ENCODE results near the gene MAP4.
"Not testable (repeated sequence)": the region's sequence is repeated elsewhere in the genome, so short reads cannot be mapped to it uniquely, and the experiment has no call there.

Gene MAP4

GRCh38 chr3:47841786-47842349, 174.3 kb downstream of the MAP4 start:
- TF ChIP-seq, protein P1, sequence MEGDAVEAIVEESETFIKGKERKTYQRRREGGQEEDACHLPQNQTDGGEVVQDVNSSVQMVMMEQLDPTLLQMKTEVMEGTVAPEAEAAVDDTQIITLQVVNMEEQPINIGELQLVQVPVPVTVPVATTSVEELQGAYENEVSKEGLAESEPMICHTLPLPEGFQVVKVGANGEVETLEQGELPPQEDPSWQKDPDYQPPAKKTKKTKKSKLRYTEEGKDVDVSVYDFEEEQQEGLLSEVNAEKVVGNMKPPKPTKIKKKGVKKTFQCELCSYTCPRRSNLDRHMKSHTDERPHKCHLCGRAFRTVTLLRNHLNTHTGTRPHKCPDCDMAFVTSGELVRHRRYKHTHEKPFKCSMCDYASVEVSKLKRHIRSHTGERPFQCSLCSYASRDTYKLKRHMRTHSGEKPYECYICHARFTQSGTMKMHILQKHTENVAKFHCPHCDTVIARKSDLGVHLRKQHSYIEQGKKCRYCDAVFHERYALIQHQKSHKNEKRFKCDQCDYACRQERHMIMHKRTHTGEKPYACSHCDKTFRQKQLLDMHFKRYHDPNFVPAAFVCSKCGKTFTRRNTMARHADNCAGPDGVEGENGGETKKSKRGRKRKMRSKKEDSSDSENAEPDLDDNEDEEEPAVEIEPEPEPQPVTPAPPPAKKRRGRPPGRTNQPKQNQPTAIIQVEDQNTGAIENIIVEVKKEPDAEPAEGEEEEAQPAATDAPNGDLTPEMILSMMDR (IDR thresholded peaks at IDR 0.05; ENCODE audit: insufficient read depth, low read depth, low read length, missing control alignments) = no peak
- no peak for DNase-seq (ENCODE audit: low read depth)
- no peak overlapping the region for H3K4me3 ChIP-seq (ENCODE audit: low read depth, low read length)

- DNase-seq (ENCODE audit: low read depth) = no peak
- TF ChIP-seq, protein P1 (IDR thresholded peaks at IDR 0.05; ENCODE audit: insufficient read depth, low read depth, low read length, missing control alignments) = no peak
- H3K4me3 ChIP-seq (ENCODE audit: low read depth, low read length) = no peak overlapping the region
Observed at GRCh38 chr3:47838503-47838902, 177.7 kb downstream of the MAP4 start.

GRCh38 chr3:47836986-47837385, 179.2 kb downstream of the MAP4 start:
- TF ChIP-seq, protein P1 (IDR thresholded peaks at IDR 0.05; ENCODE audit: insufficient read depth, low read depth, low read length, missing control alignments) = peak; percentile 0
- DNase-seq (ENCODE audit: low read depth) = no peak
- no peak overlapping the region for H3K4me3 ChIP-seq (ENCODE audit: low read depth, low read length)

- H3K4me3 ChIP-seq (ENCODE audit: low read depth, low read length); DNase-seq (ENCODE audit: low read depth): not testable (repeated sequence)
Observed at GRCh38 chr3:47829482-47829881, 186.7 kb downstream of the MAP4 start.

- TF ChIP-seq, protein P1 (IDR thresholded peaks at IDR 0.05; ENCODE audit: insufficient read depth, low read depth, low read length, missing control alignments) = no peak
- peak overlapping the region; percentile 99 for H3K4me3 ChIP-seq (ENCODE audit: low read depth, low read length)
- no peak for DNase-seq (ENCODE audit: low read depth)
Observed at GRCh38 chr3:47825590-47825989, 190.6 kb downstream of the MAP4 start.

DNA sequence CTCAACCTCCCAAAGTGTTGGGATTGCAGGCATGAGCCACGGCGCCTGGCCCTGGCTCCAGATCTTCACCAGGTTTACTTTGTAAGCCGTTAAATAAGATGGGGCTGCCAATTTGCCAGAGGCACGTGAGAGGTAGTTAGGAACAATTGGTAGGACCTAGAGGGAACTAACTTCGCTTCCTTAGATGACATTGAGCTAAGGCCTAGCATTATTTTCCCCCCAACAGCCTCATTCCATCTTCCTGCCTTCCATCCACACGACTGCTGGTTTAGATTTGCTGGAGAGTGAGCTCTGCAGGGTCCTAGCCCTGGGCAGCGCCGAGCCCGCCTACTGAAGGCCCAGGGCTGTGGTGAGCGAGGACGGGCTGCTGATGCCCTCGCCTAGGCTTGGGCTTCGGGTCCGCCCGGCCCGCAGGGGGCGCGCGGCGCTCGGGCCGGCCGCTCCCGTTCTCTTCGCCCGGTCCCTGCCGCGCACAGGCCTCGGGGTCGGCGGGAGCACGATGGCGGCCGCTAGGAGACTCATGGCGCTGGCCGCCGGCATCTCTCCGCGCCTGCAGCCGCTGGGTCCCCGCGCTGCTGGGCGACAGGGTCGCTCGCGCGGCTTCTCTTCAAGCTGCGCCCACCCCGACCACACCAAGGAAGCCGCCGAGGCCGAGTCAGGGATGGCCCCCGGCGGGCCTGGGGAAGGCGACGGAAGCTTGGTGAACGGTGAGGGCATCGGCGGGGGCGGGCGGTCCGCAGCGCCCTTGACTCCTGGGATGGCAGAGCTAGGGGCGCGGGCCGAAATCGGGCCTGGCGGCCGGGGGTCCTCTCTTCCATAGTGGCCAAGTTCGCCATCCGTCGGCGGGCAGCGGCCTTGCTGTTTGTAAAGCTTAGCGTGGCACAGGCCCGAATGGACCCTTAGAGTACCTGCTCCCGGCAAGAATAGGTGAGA, 191.4 kb downstream of the MAP4 start:
- DNase-seq (ENCODE audit: low read depth) = peak; percentile 88
- peak overlapping the region; percentile 99 for H3K4me3 ChIP-seq (ENCODE audit: low read depth, low read length)
- TF ChIP-seq, protein P1 (IDR thresholded peaks at IDR 0.05; ENCODE audit: insufficient read depth, low read depth, low read length, missing control alignments) = peak; percentile 86

- DNase-seq (ENCODE audit: low read depth) = no peak
- TF ChIP-seq, protein P1 (IDR thresholded peaks at IDR 0.05; ENCODE audit: insufficient read depth, low read depth, low read length, missing control alignments) = no peak
- H3K4me3 ChIP-seq (ENCODE audit: low read depth, low read length) = no peak overlapping the region
Observed at GRCh38 chr3:47817609-47818008, 198.6 kb downstream of the MAP4 start.

Data from GM12865 (cell line).